ENCODE results near the gene HOMER2.
A peak's percentile ranks its signal among the peaks of the same experiment; 100 is the strongest.

The HOMER2 gene

GRCh38 chr15:82820128-82820527 lies 132.4 kb downstream of the HOMER2 start:
- H3F3A ChIP-seq (ENCODE audit: low read depth): no peaks in the 10 kb centered on the region
- no peak overlapping the region for H3K4me3 ChIP-seq (ENCODE audit: low read length, poor library complexity, severe bottlenecking)
- H2AFZ ChIP-seq (ENCODE audit: low read length): no peak overlapping the region
- H3K9ac ChIP-seq (ENCODE audit: low read depth, low read length, poor library complexity, severe bottlenecking): no peak overlapping the region
- peaks cover 54% of the 10 kb centered on the region; the same call in 1 of the 2 replicates for H3K36me3 ChIP-seq (ENCODE audit: insufficient read depth, low read length)
- no peak overlapping the region for H3K4me2 ChIP-seq (ENCODE audit: low read depth, low read length, poor library complexity, severe bottlenecking)
- H3K9me3 ChIP-seq (ENCODE audit: insufficient read depth, low read depth, low read length): no peaks in the 10 kb centered on the region
- TF ChIP-seq, protein P1, sequence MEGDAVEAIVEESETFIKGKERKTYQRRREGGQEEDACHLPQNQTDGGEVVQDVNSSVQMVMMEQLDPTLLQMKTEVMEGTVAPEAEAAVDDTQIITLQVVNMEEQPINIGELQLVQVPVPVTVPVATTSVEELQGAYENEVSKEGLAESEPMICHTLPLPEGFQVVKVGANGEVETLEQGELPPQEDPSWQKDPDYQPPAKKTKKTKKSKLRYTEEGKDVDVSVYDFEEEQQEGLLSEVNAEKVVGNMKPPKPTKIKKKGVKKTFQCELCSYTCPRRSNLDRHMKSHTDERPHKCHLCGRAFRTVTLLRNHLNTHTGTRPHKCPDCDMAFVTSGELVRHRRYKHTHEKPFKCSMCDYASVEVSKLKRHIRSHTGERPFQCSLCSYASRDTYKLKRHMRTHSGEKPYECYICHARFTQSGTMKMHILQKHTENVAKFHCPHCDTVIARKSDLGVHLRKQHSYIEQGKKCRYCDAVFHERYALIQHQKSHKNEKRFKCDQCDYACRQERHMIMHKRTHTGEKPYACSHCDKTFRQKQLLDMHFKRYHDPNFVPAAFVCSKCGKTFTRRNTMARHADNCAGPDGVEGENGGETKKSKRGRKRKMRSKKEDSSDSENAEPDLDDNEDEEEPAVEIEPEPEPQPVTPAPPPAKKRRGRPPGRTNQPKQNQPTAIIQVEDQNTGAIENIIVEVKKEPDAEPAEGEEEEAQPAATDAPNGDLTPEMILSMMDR (conservative IDR thresholded peaks at IDR 0.05; ENCODE audit: low read length): no peak
- TF ChIP-seq EZH2phosphoT487 (IDR thresholded peaks at IDR 0.05; ENCODE audit: borderline replicate concordance): no peak
- no peaks in the 10 kb centered on the region for H3K9me2 ChIP-seq (replicated peaks; ENCODE audit: low read depth, low read length)
- no peaks in the 10 kb centered on the region; the same call in 1 of the 2 replicates for H3K79me2 ChIP-seq (ENCODE audit: insufficient read depth, low read length)
- no peaks in the 10 kb centered on the region for H3K27me3 ChIP-seq (ENCODE audit: insufficient read depth, low read length, poor library complexity, severe bottlenecking)
- H3K4me1 ChIP-seq (ENCODE audit: insufficient read depth, low read length, poor library complexity, severe bottlenecking): no peaks in the 10 kb centered on the region
- peaks cover 14% of the 10 kb centered on the region for H4K20me1 ChIP-seq (ENCODE audit: insufficient read depth, low read length, poor library complexity, severe bottlenecking)

- peak overlapping the region; percentile 92 for H3K4me2 ChIP-seq (ENCODE audit: low read depth, low read length, poor library complexity, severe bottlenecking)
- peak overlapping the region; percentile 99 for H3K4me3 ChIP-seq (ENCODE audit: low read length, poor library complexity, severe bottlenecking)
- peaks cover 22% of the 10 kb centered on the region for H3K4me1 ChIP-seq (ENCODE audit: insufficient read depth, low read length, poor library complexity, severe bottlenecking)
- TF ChIP-seq, protein P1 (conservative IDR thresholded peaks at IDR 0.05; ENCODE audit: low read length): no peak
- TF ChIP-seq EZH2phosphoT487 (IDR thresholded peaks at IDR 0.05; ENCODE audit: borderline replicate concordance): no peak
- no peak overlapping the region for H2AFZ ChIP-seq (ENCODE audit: low read length)
- H3F3A ChIP-seq (ENCODE audit: low read depth): no peaks in the 10 kb centered on the region
- H3K36me3 ChIP-seq (ENCODE audit: insufficient read depth, low read length): peaks cover 26% of the 10 kb centered on the region; the same call in 1 of the 2 replicates
- no peaks in the 10 kb centered on the region for H3K27me3 ChIP-seq (ENCODE audit: insufficient read depth, low read length, poor library complexity, severe bottlenecking)
- H3K9ac ChIP-seq (ENCODE audit: low read depth, low read length, poor library complexity, severe bottlenecking): no peak overlapping the region
- H3K9me3 ChIP-seq (ENCODE audit: insufficient read depth, low read depth, low read length): no peaks in the 10 kb centered on the region
- peaks cover 43% of the 10 kb centered on the region for H3K79me2 ChIP-seq (ENCODE audit: insufficient read depth, low read length)
- H4K20me1 ChIP-seq (ENCODE audit: insufficient read depth, low read length, poor library complexity, severe bottlenecking): peaks cover 53% of the 10 kb centered on the region
- H3K9me2 ChIP-seq (replicated peaks; ENCODE audit: low read depth, low read length): no peaks in the 10 kb centered on the region
Observed at GRCh38 chr15:82812994-82813393, 139.5 kb downstream of the HOMER2 start.

DNA sequence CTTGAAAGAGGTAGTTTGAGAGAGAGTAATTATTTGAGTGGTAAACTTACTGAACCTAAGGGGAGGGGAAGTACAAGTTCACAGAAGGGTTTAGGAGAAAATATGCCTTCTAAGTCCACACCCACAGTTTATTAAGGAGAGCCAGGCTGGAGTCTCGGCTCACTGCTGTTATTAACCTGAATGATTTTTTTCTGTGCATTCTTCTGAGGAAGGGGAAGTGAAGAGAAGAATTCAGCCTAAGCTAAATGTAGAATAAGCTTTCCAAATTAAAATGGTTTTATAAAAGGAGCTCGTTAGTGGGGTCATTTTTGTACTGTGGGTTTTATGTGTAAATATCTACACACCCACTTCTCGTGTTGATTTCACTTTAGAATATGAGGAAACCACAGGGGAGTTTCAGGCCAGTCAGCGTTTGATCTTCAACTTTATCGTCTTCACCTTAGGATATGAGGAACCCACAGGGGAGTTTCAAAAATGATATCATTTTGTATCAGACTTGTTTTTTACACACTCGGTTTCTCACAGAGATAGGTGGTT lies 141.6 kb downstream of the HOMER2 start:
- Histone ChIP-seq H3K79me2 (ENCODE audit: insufficient read depth, low read length) (peaks cover 43% of the 10 kb centered on the region), H3K4me3 (ENCODE audit: low read length, poor library complexity, severe bottlenecking) (peak overlapping the region; percentile 99), H4K20me1 (ENCODE audit: insufficient read depth, low read length, poor library complexity, severe bottlenecking) (peaks cover 44% of the 10 kb centered on the region), H3F3A (ENCODE audit: low read depth) (no peaks in the 10 kb centered on the region), H3K4me1 (ENCODE audit: insufficient read depth, low read length, poor library complexity, severe bottlenecking) (peaks cover 22% of the 10 kb centered on the region), H3K9me3 (ENCODE audit: insufficient read depth, low read depth, low read length) (no peaks in the 10 kb centered on the region), H3K36me3 (ENCODE audit: insufficient read depth, low read length) (peaks cover 15% of the 10 kb centered on the region; the same call in 1 of the 2 replicates), H3K27me3 (ENCODE audit: insufficient read depth, low read length, poor library complexity, severe bottlenecking) (no peaks in the 10 kb centered on the region), H2AFZ (ENCODE audit: low read length) (no peak overlapping the region), H3K4me2 (ENCODE audit: low read depth, low read length, poor library complexity, severe bottlenecking) (peak overlapping the region; percentile 92), H3K9ac (ENCODE audit: low read depth, low read length, poor library complexity, severe bottlenecking) (peak overlapping the region; percentile 89), H3K9me2 (replicated peaks; ENCODE audit: low read depth, low read length) (no peaks in the 10 kb centered on the region)
- TF ChIP-seq EZH2phosphoT487 (IDR thresholded peaks at IDR 0.05; ENCODE audit: borderline replicate concordance): no peak
- TF ChIP-seq, protein P1 (conservative IDR thresholded peaks at IDR 0.05; ENCODE audit: low read length): no peak

All from Loucy (cell line).